ENCODE data around the gene CSNK1E.

DNA sequence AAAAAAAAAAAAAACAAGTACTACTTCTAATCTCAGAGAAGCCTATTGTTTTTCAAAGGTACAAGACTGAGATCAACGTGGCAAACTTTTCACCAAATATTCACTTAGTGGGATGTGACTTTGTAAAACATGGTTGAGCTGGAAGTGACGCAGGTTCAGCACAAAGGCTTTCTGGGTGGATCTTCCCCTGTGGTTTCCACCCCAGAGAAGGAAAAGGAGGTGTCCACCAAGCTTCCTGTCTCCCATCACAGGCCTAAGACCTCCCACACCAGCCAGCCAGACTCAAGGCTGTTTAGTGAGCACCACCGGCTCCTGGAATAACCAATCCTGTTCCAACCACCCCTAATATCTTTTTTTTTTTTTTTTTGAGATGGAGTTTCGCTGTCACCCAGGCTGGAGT is 50.1 kb downstream of the CSNK1E start:
- TF ChIP-seq, protein P1, sequence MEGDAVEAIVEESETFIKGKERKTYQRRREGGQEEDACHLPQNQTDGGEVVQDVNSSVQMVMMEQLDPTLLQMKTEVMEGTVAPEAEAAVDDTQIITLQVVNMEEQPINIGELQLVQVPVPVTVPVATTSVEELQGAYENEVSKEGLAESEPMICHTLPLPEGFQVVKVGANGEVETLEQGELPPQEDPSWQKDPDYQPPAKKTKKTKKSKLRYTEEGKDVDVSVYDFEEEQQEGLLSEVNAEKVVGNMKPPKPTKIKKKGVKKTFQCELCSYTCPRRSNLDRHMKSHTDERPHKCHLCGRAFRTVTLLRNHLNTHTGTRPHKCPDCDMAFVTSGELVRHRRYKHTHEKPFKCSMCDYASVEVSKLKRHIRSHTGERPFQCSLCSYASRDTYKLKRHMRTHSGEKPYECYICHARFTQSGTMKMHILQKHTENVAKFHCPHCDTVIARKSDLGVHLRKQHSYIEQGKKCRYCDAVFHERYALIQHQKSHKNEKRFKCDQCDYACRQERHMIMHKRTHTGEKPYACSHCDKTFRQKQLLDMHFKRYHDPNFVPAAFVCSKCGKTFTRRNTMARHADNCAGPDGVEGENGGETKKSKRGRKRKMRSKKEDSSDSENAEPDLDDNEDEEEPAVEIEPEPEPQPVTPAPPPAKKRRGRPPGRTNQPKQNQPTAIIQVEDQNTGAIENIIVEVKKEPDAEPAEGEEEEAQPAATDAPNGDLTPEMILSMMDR (optimal IDR thresholded peaks at IDR 0.05 in 1 of 3, IDR thresholded peaks at IDR 0.05 in 1 of 3, conservative IDR thresholded peaks at IDR 0.05 in 1 of 3; ENCODE audit: extremely low read depth in 1 of 3, insufficient read depth in 2 of 3, low read length in 3 of 3), result no peak
- TF ChIP-seq EZH2 (IDR thresholded peaks at IDR 0.05; ENCODE audit: low read length), result no peak
